ENCODE data around the gene KRT82. TPM values are rescaled to one million over a fixed set of nuclear protein-coding genes. Genes with fewer than 3 reads are reported as not detected.

The KRT82 gene
- total RNA-seq, 1 experiment from 2014 or later: not detected

DNA sequence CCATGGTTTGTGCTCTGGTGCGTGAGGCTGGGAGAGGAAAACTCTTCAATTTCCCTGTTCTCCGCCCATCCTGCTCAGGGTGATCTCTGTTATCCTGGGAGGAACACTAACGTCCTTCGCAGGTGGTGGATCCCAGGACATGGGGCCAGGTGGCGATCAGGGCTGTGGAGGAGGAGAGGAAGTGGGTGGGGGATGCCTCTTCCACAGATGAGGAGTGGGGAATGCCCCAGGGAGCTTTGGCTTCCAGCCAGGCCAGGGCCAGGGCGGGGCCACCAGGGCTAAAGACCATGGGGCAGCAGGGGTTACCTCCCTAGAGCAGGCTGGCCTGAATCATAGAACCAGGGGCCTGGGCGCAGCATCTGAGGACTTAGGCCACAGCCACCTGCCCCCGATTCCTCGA lies 31.4 kb upstream of the KRT82 start:
- H2BK120ac ChIP-seq (ENCODE audit: low read depth, low read length, poor library complexity, severe bottlenecking): no peak overlapping the region
- no peak overlapping the region for H4K5ac ChIP-seq (ENCODE audit: insufficient read length, low read depth, low read length)
- Mint-ChIP-seq H3K4me3 (no peak overlapping the region), H3K4me1 (peaks cover 10 to 24% of the 10 kb centered on the region in 2 experiments), H3K27me3 (ENCODE audit: low read depth) (peaks cover 6% of the 10 kb centered on the region), H3K36me3 (ENCODE audit: insufficient read depth in 1 of 3, low read depth in 3 of 3) (no peaks in the 10 kb centered on the region), H3K27ac (no peak overlapping the region), H3K9me3 (no peaks in the 10 kb centered on the region)
- no peaks in the 10 kb centered on the region for H3K9me3 ChIP-seq (ENCODE audit: control insufficient read depth, low read depth, low read length)
- H3K23me2 ChIP-seq (ENCODE audit: insufficient read length, low read depth, low read length, poor library complexity, severe bottlenecking): no peaks in the 10 kb centered on the region
- no peak overlapping the region for H2AFZ ChIP-seq (ENCODE audit: low read length)
- H4K20me1 ChIP-seq (ENCODE audit: control insufficient read depth, insufficient read depth, insufficient read length): no peaks in the 10 kb centered on the region
- H4K91ac ChIP-seq (ENCODE audit: insufficient read length, low read depth, low read length): no peak overlapping the region
- H3K4ac ChIP-seq (ENCODE audit: low read depth, low read length): no peak overlapping the region
- no peak overlapping the region for H3K56ac ChIP-seq (ENCODE audit: insufficient read length, low read depth, low read length)
- no peak overlapping the region for H2BK20ac ChIP-seq (ENCODE audit: low read depth, low read length, poor library complexity, severe bottlenecking)
- no peak overlapping the region for H3K9ac ChIP-seq (ENCODE audit: extremely low read depth, insufficient read length, low read length)
- no peaks in the 10 kb centered on the region for H3K27me3 ChIP-seq (ENCODE audit: insufficient read depth, low read length)
- H2BK15ac ChIP-seq (ENCODE audit: low read depth, low read length): no peak overlapping the region
- H3K79me1 ChIP-seq (ENCODE audit: insufficient read depth, low read depth, low read length, poor library complexity, severe bottlenecking): no peaks in the 10 kb centered on the region
- H3K79me2 ChIP-seq (ENCODE audit: insufficient read depth, low read length): no peaks in the 10 kb centered on the region
- no peak overlapping the region for H4K8ac ChIP-seq (replicated peaks; ENCODE audit: insufficient read length, low read depth, low read length)
- H3K4me2 ChIP-seq (ENCODE audit: insufficient read depth, insufficient read length, low read length): no peak overlapping the region
- H3K14ac ChIP-seq (ENCODE audit: insufficient read depth, low read length): no peak overlapping the region
- WGBS (ENCODE audit: extremely low coverage, insufficient read length, low lambda C conversion rate): no CpG with 5 or more reads among the region's 9 CpGs
- H2BK5ac ChIP-seq (ENCODE audit: insufficient read length, low read length): no peak overlapping the region
- no peak overlapping the region for H3K27ac ChIP-seq (ENCODE audit: insufficient read length, low read depth, low read length)
- no peak overlapping the region for H2BK12ac ChIP-seq (ENCODE audit: insufficient read length, low read depth, low read length)
- no peak overlapping the region for H3K23ac ChIP-seq (ENCODE audit: insufficient read length, low read depth, low read length)
- H3K18ac ChIP-seq (ENCODE audit: insufficient read length, low read depth, low read length): no peak overlapping the region
- H3T11ph ChIP-seq (ENCODE audit: low read length): no peak overlapping the region
- 0 out of 2 replicates have a peak, but pooled peaks cover 2% of the 10 kb centered on the region for H3K4me1 ChIP-seq (ENCODE audit: insufficient read depth, low read length)
- H2AK5ac ChIP-seq (ENCODE audit: insufficient read length, low read length): no peak overlapping the region
- TF ChIP-seq CTCF (conservative IDR thresholded peaks at IDR 0.05): no peak
- no peak for DNase-seq
